ENCODE data around the gene GAK.

GAK gene

DNA sequence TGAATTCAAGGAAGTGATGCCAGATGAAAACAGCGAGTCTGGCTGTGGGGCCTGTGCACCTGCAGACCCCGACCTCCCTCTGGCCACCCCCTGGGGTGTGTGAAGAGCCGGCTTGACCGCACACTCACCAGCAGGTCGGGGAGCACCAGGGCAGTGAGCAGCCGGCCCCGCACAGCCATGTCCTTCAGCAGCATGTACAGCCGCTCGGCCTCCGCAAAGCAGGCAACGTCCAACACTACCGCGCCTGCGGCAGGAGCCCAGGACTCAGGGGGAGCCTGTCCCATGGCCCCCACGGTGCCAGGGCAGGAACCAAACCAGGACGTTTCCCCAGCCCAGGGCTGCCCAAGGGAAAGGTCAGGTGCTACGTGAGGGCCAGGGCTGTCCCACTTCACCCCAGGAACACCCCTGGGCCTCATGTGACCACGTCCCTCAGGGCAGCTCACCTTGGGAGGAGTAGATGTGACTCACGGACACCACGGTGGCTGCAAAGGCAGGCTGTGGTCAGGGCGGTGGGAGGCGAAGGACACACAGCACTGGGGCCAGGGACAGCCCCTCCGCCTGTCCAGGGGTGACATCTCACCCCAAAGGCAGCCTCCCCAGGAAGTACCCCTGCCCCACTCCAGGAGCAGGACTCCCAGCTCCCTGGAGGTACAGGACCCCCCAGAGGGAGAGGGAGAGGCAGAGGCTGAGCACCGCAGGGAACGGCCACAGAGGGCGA is 33.1 kb upstream of the GAK start:
- DNase-seq (ENCODE audit: extremely low spot score, insufficient read length, low read depth), result no peak
- FAIRE-seq, result no peak

DNA sequence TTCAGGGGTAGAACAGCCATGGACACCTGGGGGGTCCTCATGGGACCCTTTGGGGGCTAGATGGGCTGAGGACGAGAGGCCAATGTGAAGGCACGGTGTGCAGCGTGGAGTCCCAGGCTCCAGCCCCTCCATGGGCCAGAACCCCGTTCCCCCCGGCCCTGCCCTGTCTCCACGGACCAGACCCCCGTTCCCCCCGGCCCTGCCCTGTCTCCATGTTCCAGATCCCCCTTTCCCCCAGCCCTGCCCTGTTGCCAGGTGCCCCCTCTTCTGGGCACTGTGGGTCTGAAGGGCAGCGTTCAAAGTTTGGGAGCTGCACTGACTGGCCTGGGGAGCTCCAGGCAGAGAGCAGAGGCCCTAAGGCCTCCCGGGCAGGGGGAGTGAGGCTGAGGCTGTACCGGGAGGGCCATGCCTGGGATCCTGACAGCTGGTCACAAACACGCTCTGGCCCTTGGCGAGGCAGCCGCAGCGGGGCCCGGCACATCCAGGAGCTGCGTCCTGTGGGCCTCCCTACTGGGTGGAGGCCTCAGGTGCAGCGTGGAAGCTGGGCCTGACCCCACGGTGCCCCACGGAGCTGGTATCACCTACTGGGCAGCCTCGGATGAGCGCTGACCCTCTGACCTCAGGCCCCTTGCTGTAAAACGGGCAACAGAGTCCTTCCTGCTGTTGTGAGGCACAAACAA is 32.4 kb upstream of the GAK start:
- FAIRE-seq, result no peak
- no peak for DNase-seq (ENCODE audit: extremely low spot score, insufficient read length, low read depth)

GRCh38 chr4:963276-964225 is 31.4 kb upstream of the GAK start:
- FAIRE-seq (no peak), DNase-seq (ENCODE audit: extremely low spot score, insufficient read length, low read depth) (no peak)

DNA sequence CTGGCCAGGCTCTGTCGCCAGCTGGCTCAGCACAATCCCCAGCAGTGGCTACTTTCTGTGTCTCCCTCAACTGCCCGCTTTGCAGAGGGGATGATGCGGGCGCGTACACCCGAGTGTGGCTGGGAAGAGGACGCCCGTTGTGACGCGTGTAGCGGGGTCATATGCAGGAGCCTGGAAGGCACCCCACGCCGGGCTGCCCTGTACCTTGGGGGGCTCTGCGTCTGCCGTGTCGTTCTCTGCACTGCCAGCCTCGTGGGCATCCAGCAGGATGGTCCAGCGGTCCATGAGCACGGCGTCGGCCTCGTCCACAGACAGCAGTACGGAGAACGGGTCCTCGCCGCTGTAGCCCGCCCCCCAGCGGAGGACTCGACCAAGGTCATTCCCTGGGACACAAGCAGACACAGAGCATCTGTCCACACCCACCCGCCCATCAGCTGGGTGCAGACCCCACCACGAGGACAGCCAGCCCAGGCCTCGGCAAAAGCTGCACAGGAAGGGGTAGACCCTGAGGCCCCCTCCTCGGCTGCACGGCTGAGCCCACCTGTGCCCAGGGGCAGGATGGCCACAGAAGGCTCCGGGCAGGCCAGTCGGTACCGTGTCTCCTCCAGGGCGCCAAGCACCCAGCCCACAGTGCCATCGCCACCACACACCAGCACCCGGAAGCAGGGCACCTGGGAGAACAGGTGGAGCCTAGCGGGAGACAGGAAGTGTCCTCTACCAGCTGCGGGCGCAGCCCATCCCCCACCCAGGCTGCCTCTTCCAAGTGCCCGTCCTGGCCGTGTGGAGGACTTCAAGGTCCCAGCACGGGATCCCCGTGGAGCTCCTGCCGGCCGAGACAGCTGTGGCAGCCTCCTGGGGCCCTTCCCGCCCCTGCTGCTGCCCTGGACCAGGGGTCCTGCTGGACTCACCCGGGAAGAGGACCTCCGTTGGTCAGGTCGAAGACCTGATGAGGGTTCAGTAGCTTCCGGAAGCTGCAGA is 30.4 kb upstream of the GAK start:
- DNase-seq (ENCODE audit: extremely low spot score, insufficient read length, low read depth) (no peak), FAIRE-seq (no peak)

- no peak for FAIRE-seq
- no peak for DNase-seq (ENCODE audit: extremely low spot score, insufficient read length, low read depth)
These were observed 29.5 kb upstream of the GAK start for GRCh38 chr4:961351-962230.

GRCh38 chr4:960636-961350 is 28.7 kb upstream of the GAK start:
- no peak for FAIRE-seq
- no peak for DNase-seq (ENCODE audit: extremely low spot score, insufficient read length, low read depth)

- DNase-seq (ENCODE audit: extremely low spot score, insufficient read length, low read depth) (no peak), FAIRE-seq (no peak)
These were observed 28.1 kb upstream of the GAK start for GRCh38 chr4:960140-960635.

DNA sequence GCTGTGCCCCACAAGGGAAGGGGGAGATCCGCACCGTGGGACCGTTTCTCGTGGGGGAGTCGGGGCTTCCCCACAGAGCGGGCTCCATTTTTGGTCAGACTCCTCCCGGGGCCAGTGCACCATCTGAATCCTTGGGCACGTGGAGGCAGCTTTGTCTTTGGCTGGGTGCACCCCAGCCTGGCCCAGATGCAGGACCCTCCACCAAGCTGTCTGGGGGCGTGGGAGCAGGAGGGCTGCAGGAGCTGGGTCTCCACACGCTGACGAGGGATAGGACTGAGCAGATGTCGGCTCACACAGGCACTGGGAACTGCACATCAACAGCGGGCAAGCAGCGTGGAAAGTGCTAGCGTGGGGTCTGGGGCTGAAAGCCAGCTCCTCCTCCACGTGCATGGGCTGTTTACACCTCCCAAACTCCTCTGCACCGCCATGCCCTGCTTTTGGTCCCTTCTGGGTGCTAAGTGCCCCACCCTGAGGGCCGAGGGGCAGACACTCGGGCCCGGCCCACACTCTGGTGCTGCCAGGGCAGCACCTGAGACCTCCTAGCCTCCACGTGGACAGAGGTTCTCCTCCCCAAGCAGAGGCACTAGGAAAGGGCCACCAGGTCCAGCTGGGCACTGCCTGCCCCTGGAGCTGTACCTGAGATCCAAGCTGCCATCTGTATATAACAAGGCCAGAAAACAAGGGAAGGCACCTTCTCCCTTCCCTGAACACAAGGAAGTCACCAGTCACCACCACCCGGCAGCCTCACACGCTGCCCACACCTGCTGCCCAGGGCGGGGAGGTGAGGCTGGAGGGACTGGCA is 27.4 kb upstream of the GAK start:
- FAIRE-seq, result no peak
- no peak for DNase-seq (ENCODE audit: extremely low spot score, insufficient read length, low read depth)

DNA sequence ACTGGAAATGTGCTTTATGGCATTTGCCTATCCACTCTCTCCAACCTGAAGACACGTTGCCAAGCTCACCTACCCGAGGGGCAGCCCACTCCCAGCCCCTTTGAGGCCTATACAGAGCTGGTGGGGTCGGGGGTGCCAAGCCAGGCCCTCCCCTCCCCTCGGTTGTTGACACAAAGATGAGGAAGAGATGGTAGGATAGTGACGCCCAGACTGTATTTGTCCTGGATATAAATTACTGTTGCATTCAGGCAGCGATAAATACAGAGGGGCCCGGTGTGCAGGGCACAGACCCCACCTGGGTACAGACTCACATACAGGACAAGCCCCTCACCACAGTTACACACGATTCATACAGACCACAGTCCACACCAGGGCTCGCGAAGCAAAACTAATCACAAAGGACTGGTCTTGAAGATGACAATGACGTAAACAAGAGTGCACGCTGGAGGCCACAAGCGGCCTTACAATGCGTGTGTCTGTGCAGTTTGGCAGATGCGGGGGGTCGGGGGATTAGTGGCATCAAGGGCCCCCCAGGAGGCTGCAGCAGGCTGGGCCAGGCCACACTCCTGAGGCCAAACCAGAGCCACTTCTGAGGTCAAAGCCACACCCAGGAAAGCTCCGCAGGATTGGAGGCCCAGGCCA is 26.7 kb upstream of the GAK start:
- FAIRE-seq, result no peak
- DNase-seq (ENCODE audit: extremely low spot score, insufficient read length, low read depth), result no peak

DNA sequence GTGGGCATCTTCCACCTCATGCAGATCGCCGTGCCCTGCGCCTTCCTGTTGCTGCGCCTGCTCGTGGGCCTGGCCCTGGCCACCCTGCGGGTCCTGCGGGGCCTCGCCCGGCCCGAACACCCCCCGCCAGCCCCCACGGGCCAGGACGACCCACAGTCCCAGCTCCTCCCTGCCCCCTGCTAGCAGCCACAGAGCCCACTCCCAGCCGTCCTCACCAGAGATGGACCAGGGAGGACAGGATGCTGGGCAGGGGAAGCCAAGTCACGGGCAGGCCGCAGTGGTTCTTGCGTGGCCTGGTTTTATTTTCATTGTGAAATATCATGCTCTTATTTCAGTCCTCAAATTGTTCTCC is 26.2 kb upstream of the GAK start:
- DNase-seq (ENCODE audit: extremely low spot score, insufficient read length, low read depth) (no peak), FAIRE-seq (no peak)

DNA sequence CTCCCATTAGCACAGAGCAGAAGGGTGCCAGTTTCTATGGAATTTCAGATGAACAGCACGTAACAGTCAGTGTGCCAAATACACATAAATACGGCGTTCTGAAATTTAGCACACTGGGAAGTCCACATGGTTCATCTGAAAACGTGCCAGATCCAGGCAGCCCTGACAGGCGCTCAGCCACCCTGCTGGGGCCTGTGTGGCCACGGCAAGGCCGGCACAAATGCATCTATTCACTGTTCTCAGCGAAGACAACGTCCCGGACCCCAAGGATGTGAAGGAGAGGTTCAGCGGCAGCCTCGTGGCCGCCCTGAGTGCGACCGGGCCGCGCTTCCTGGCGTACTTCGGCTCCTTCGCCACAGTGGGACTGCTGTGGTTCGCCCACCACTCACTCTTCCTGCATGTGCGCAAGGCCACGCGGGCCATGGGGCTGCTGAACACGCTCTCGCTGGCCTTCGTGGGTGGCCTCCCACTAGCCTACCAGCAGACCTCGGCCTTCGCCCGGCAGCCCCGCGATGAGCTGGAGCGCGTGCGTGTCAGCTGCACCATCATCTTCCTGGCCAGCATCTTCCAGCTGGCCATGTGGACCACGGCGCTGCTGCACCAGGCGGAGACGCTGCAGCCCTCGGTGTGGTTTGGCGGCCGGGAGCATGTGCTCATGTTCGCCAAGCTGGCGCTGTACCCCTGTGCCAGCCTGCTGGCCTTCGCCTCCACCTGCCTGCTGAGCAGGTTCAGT is 25.6 kb upstream of the GAK start:
- DNase-seq (ENCODE audit: extremely low spot score, insufficient read length, low read depth) (no peak), FAIRE-seq (no peak)

- DNase-seq (ENCODE audit: extremely low spot score, insufficient read length, low read depth), result no peak
- FAIRE-seq, result no peak
These were observed 25.1 kb upstream of the GAK start for GRCh38 chr4:957231-957580.

DNA sequence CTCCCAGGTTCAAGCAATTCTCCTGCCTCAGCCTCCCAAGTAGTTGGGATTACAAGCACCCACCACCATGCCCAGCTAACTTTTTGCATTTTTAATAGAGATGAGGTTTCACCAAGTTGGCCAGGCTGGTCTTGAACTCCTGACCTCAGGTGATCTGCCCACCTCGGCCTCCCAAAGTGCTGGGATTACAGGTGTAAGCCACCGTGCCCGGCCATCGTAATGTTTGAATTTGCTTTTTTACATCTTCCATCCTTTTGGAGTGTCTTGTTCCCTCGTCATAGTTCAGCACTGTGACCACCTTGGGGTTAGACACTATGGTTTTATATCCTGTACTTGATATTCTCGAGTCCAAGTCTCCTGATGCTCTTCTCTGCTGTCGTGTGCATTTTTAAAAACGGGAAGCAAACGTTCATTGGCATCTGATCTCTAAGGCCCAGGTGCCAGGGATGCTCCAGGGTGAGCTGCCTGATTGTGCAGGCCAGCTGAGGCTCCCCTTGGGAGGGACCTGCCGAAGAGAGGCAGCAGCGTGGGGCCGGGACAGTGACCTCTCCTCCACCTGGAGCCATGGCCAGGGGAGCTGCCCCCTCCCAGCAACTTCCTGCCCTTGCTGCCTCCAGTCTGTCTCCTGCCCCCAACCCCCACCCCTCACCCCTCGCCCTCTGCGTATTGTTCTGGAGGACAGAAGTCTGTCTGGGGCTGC is 24.6 kb upstream of the GAK start:
- DNase-seq (ENCODE audit: extremely low spot score, insufficient read length, low read depth) (no peak), FAIRE-seq (no peak)

GRCh38 chr4:955931-956381 is 23.8 kb upstream of the GAK start:
- no peak for DNase-seq (ENCODE audit: extremely low spot score, insufficient read length, low read depth)

GRCh38 chr4:955161-955921 is 23.2 kb upstream of the GAK start:
- DNase-seq (ENCODE audit: extremely low spot score, insufficient read length, low read depth) (no peak), FAIRE-seq (no peak)

More at GRCh38 chr4:955931-956381, 23.8 kb upstream of the GAK start:
- no peak for FAIRE-seq
